ENCODE results near the gene SPIN1.

Gene SPIN1

GRCh38 chr9:88494983-88495721 is 106.9 kb downstream of the SPIN1 start:
- no peak for DNase-seq (ENCODE audit: low read depth, low spot score)

GRCh38 chr9:88497224-88497623 is 109.0 kb downstream of the SPIN1 start:
- DNase-seq (ENCODE audit: low read depth, low spot score) = no peak

- DNase-seq (ENCODE audit: low read depth, low spot score) = no peak
Observed at GRCh38 chr9:88498880-88499279, 110.6 kb downstream of the SPIN1 start.

- no peak for DNase-seq (ENCODE audit: low read depth, low spot score)
Observed at GRCh38 chr9:88501086-88501485, 112.8 kb downstream of the SPIN1 start.

GRCh38 chr9:88502552-88503034 is 114.3 kb downstream of the SPIN1 start:
- peak; percentile 80 for DNase-seq (ENCODE audit: low read depth, low spot score)

- no peak for DNase-seq (ENCODE audit: low read depth, low spot score)
Observed at GRCh38 chr9:88503081-88503844, 115.0 kb downstream of the SPIN1 start.

- DNase-seq (ENCODE audit: low read depth, low spot score) = no peak
Observed at GRCh38 chr9:88503845-88504764, 115.9 kb downstream of the SPIN1 start.

GRCh38 chr9:88508326-88508725 is 120.1 kb downstream of the SPIN1 start:
- no peak for DNase-seq (ENCODE audit: low read depth, low spot score)

- DNase-seq (ENCODE audit: low read depth, low spot score) = peak; percentile 67
Observed at GRCh38 chr9:88511906-88512305, 123.7 kb downstream of the SPIN1 start.

- peak; percentile 39 for DNase-seq (ENCODE audit: low read depth, low spot score)
Observed at GRCh38 chr9:88514247-88514646, 126.0 kb downstream of the SPIN1 start.

- no peak for DNase-seq (ENCODE audit: low read depth, low spot score)
Observed at GRCh38 chr9:88521308-88521707, 133.1 kb downstream of the SPIN1 start.

- no peak for DNase-seq (ENCODE audit: low read depth, low spot score)
Observed at GRCh38 chr9:88522360-88522759, 134.1 kb downstream of the SPIN1 start.

GRCh38 chr9:88523056-88523455 is 134.8 kb downstream of the SPIN1 start:
- no peak for DNase-seq (ENCODE audit: low read depth, low spot score)

- DNase-seq (ENCODE audit: low read depth, low spot score) = no peak
Observed at GRCh38 chr9:88524911-88525310, 136.7 kb downstream of the SPIN1 start.

- DNase-seq (ENCODE audit: low read depth, low spot score) = no peak
Observed at GRCh38 chr9:88527618-88528017, 139.4 kb downstream of the SPIN1 start.
